SHP77 (cell line): Measurements from ENCODE around the gene MIDN.

Experiments
- DNase-seq, 2 experiments: peaks; one replicate each; lab custom pipeline; 2025; lab: John Stamatoyannopoulos, UW

The MIDN gene

GRCh38 chr19:1220976-1221903, 27.1 kb upstream of the MIDN start:
- DNase-seq = peak; percentile 46 to 62

GRCh38 chr19:1221904-1222255, 26.5 kb upstream of the MIDN start:
- no peak for DNase-seq

GRCh38 chr19:1222394-1222793, 26.0 kb upstream of the MIDN start:
- DNase-seq = no peak

GRCh38 chr19:1223018-1223855, 25.1 kb upstream of the MIDN start:
- DNase-seq = peak; percentile 53 to 56

GRCh38 chr19:1224047-1224825, 24.1 kb upstream of the MIDN start:
- no peak for DNase-seq

GRCh38 chr19:1224847-1225246, 23.5 kb upstream of the MIDN start:
- no peak for DNase-seq

GRCh38 chr19:1225440-1226226, 22.8 kb upstream of the MIDN start:
- DNase-seq = no peak

- no peak for DNase-seq
These were observed 22.2 kb upstream of the MIDN start for GRCh38 chr19:1226227-1226518.

- no peak for DNase-seq
These were observed 21.7 kb upstream of the MIDN start for GRCh38 chr19:1226522-1227303.

- no peak for DNase-seq
These were observed 20.9 kb upstream of the MIDN start for GRCh38 chr19:1227304-1228054.

- no peak for DNase-seq
These were observed 20.0 kb upstream of the MIDN start for GRCh38 chr19:1228161-1228957.

GRCh38 chr19:1229056-1229923, 19.1 kb upstream of the MIDN start:
- no peak for DNase-seq

- DNase-seq = no peak
These were observed 18.2 kb upstream of the MIDN start for GRCh38 chr19:1229924-1230782.

- DNase-seq = no peak
These were observed 17.4 kb upstream of the MIDN start for GRCh38 chr19:1230783-1231489.

- no peak for DNase-seq
These were observed 16.4 kb upstream of the MIDN start for GRCh38 chr19:1231729-1232637.

GRCh38 chr19:1232652-1233072, 15.7 kb upstream of the MIDN start:
- DNase-seq = no peak
